Effector memory CD4-positive, alpha-beta T cell (primary cell): ENCODE data around the gene NTN1.

ENCODE experiments used
- DNase-seq, 3 donors: peaks; one replicate each; pipeline ENCODE4 v3.0.0-alpha.2; 2020
- H3K27ac ChIP-seq: 2 replicates; pipeline ENCODE4 v1.7.0; 2013; ENCODE audit warnings: mild to moderate bottlenecking, low read length, moderate library complexity; ENCODE audit not compliant: insufficient read depth, poor library complexity, severe bottlenecking
- H3K27me3 ChIP-seq: replicated peaks from 2 replicates; pipeline ENCODE4 v1.7.0; 2013; ENCODE audit warnings: mild to moderate bottlenecking, low read length; ENCODE audit not compliant: insufficient read depth, control insufficient read depth, poor library complexity, severe bottlenecking
- H3K36me3 ChIP-seq: 2 replicates; pipeline ENCODE4 v1.7.0; 2013; ENCODE audit warnings: mild to moderate bottlenecking, low read length, moderate library complexity; ENCODE audit not compliant: control insufficient read depth, insufficient read depth
- H3K4me1 ChIP-seq: 2 replicates; pipeline ENCODE4 v1.7.0; 2013; ENCODE audit warnings: low read length, mild to moderate bottlenecking; ENCODE audit not compliant: control insufficient read depth, insufficient read depth, poor library complexity, severe bottlenecking
- H3K4me3 ChIP-seq: 2 replicates; pipeline ENCODE4 v1.7.0; 2013; ENCODE audit warnings: low read length, low read depth, mild to moderate bottlenecking; ENCODE audit not compliant: insufficient read depth, poor library complexity, severe bottlenecking
- H3K9me3 ChIP-seq: 2 replicates; pipeline ENCODE4 v1.7.0; 2013; ENCODE audit warnings: mild to moderate bottlenecking, low read length, moderate library complexity; ENCODE audit not compliant: control insufficient read depth

The NTN1 gene

DNA sequence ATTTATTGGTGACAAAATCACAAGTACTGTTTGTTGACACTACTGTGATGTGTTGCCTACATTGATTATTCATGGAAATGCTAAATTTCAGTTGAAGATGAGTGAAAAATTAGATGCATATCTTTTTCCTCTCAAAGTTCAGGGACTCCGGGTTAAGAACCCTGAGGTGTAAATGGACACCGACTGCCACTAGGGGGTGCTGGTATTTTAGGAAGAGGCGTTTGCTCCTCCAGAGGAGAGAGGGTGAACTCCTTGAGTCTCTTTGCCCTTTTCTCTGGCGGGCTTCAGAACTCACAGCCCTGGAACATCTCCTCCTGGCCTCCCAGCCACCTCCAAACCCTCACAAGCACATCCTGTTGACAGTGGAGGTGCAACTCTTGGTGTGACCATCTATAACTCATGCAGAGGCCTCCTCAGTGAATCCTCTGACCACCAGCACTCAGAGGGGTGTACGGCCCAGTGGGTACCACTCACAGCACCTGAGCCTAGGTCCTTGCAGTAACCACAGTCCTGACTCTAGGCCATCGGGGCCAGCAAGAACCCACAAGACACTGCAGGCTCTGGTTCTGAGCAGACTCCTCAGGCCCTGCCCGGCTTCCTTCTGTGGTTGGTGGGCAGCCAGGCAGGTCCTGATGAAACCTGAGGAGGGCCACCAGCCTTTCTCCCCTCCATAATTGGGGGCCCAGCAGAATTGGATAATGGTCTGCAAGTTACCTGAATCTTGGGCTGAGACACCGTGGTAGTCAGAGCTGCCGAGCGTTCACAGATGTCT lies 29.6 kb upstream of the NTN1 start:
- no peaks in the 10 kb centered on the region for H3K9me3 ChIP-seq

DNA sequence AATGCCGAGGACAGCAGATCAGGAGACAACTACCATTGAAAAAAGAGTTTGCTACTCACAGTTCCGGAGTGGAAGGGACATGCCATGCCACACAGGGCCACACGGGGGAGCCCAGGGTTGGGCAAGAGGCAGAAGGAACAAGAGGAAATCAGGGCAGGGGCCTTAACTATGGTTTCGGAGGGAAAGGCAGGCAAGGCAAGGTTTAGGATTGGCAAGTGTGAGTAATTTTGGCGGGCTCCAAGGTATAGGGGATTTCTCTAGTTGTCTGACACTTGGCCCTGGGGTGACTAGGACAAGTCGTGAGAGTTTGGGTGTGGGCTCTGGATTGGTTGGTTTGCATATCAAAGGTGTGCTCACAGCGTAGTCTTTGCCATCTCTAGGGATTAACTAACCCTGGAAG lies 27.0 kb upstream of the NTN1 start:
- Histone ChIP-seq H3K4me3 (no peak overlapping the region), H3K4me1 (no peaks in the 10 kb centered on the region), H3K27ac (no peak overlapping the region), H3K27me3 (no peaks in the 10 kb centered on the region), H3K9me3 (no peaks in the 10 kb centered on the region), H3K36me3 (no peaks in the 10 kb centered on the region)
- peak in 2 of 3 donors; percentile 12 to 34 for DNase-seq

More for the DNA sequence above, 29.6 kb upstream of the NTN1 start:
- Histone ChIP-seq H3K27ac (no peak overlapping the region), H3K36me3 (no peaks in the 10 kb centered on the region), H3K4me1 (no peaks in the 10 kb centered on the region), H3K27me3 (no peaks in the 10 kb centered on the region), H3K4me3 (no peak overlapping the region)
- peak in 2 of 3 donors; percentile 31 to 42 for DNase-seq

DNA sequence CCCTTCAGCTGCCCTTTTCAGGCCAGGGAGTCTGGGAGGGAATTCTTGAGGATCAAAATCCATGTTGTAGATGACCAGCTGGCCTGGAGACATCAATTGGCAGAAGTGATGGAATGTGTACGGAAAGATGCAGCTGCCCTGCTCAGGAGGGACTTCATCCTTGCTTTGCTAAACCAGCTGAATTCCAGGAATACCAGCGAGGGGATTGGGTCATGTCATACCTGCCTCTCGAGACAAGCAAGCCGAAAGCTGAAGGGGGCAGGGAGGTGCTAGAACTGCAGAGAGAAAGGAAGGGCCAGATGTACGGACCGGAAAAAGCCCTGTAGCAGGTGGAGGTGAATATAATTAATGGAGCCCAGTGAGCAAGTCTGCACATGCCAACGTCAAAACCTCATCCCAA lies 25.6 kb upstream of the NTN1 start:
- Histone ChIP-seq H3K27ac (no peak overlapping the region), H3K4me3 (no peak overlapping the region), H3K27me3 (no peaks in the 10 kb centered on the region), H3K4me1 (no peaks in the 10 kb centered on the region), H3K9me3 (no peaks in the 10 kb centered on the region), H3K36me3 (no peaks in the 10 kb centered on the region)
- no peak for DNase-seq

DNA sequence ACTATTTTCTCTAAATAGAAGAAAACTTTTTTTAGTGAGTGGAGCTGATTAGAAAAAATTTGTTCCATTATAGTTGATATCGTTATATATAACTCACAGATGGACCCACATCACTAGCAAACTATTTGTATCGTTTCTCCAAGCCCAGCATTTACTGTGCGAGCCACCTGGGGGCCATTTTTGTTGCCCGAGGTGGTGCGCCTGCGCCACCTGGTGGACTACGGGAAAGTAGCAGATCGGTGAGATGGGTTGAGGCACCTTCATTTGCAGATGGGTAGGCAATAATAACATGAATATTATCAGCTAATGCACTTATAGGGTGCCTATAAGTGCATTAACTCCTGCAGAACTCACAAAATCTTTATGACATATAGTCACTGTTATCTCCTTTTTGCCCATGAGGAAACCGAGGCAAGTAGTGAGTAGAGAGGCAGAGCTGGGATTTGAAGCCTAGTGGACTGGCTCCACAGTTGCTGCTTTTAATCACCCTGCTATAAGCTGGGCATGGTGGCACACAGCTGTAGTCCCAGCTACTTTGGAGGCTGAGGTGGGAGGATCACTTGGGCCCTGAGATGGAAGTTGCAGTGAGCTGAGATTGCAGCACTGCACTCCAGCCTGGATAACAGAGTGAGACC lies 23.2 kb upstream of the NTN1 start:
- peak; percentile 54 to 65 (median 59) for DNase-seq

DNA sequence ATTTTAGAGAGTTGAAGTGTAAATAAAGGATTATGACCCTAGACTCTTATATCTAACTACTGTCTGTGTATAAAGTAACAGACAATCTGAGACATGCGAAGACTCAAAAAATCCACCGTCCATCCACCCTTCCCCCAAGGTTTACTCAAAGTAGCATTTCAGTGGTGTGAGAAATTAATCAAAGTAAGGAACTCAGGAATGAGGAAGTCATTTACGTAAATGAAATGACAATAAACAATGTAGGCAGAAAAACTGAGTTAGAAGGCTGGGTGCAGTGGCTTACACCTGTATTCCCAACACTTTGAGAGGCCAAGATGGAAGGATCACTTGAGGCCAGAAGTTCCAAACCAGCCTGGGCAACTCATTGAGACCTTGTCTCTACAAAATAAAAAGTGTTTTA lies 19.8 kb upstream of the NTN1 start:
- no peak for DNase-seq
- Histone ChIP-seq H3K4me3 (no peak overlapping the region), H3K27me3 (peaks cover 26% of the 10 kb centered on the region), H3K9me3 (no peaks in the 10 kb centered on the region), H3K4me1 (peaks cover 13% of the 10 kb centered on the region), H3K27ac (no peak overlapping the region), H3K36me3 (no peaks in the 10 kb centered on the region)

More for the DNA sequence above, 23.2 kb upstream of the NTN1 start:
- Histone ChIP-seq H3K4me3 (no peak overlapping the region), H3K36me3 (no peaks in the 10 kb centered on the region), H3K9me3 (no peaks in the 10 kb centered on the region), H3K4me1 (peaks cover 4% of the 10 kb centered on the region), H3K27ac (no peak overlapping the region), H3K27me3 (peaks cover 14% of the 10 kb centered on the region)

DNA sequence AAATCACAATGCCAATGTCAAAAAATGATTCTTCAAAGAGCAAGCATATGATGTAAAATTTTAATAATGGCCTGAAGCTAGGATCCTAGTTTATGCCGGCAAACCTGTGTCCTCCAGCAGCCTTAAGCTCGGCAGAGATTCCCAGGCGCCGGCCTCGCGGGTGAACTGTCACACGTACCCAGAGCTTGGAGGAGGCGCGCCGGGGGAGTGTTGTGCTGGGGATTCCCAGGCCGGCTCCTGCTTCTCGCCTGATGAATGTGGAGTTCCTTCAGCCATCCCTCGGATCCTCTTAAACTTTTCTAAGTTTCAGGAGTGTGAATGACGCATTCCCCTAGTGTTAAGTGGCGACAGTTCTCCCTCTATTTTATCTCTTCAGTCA lies 19.1 kb upstream of the NTN1 start:
- H3K9me3 ChIP-seq = no peaks in the 10 kb centered on the region

DNA sequence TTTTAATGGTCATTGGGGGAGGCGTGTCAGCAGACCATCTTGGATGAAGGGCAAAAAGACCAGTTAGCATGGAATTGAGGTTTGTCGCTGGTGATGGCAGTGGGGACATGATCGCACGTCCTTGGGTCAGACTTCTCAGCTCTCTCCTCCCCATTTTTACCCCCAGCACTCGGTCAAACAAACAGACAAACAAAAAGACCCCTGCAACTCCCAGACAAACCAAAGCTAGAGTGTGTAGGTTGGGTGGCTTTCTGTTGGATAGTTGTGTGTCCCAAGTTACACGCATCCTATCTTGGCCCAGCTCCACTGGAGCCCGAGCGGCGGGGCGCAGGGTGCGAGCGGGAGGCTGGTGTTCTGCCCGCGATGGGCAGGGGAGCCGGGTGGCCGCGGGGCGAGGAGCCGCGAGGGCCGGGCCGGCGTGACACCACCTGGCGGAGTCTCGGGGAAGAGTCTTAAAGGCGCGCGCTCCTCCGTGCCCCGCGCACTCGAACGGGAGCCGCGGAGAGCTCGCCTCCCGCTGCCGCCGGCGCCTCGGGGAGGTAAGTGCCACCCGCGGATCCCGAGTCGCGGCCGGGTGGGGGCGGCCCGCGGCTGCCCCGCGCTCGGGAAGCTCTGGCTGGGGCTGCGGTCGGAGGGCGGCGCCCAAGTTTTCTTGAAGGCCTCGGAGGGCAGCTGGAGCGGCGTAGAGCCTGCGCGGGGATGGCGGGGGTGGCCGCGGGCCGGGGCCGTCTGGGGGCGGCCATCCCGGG lies 18.5 kb upstream of the NTN1 start:
- Histone ChIP-seq H3K4me3 (peak overlapping the region; percentile 37), H3K4me1 (peaks cover 13% of the 10 kb centered on the region), H3K27ac (no peak overlapping the region), H3K9me3 (no peaks in the 10 kb centered on the region), H3K36me3 (no peaks in the 10 kb centered on the region), H3K27me3 (peaks cover 34% of the 10 kb centered on the region)
- DNase-seq = no peak

More for the DNA sequence above, 19.1 kb upstream of the NTN1 start:
- Histone ChIP-seq H3K36me3 (no peaks in the 10 kb centered on the region), H3K27me3 (peaks cover 28% of the 10 kb centered on the region), H3K4me1 (peaks cover 13% of the 10 kb centered on the region), H3K4me3 (no peak overlapping the region), H3K27ac (no peak overlapping the region)
- no peak for DNase-seq

DNA sequence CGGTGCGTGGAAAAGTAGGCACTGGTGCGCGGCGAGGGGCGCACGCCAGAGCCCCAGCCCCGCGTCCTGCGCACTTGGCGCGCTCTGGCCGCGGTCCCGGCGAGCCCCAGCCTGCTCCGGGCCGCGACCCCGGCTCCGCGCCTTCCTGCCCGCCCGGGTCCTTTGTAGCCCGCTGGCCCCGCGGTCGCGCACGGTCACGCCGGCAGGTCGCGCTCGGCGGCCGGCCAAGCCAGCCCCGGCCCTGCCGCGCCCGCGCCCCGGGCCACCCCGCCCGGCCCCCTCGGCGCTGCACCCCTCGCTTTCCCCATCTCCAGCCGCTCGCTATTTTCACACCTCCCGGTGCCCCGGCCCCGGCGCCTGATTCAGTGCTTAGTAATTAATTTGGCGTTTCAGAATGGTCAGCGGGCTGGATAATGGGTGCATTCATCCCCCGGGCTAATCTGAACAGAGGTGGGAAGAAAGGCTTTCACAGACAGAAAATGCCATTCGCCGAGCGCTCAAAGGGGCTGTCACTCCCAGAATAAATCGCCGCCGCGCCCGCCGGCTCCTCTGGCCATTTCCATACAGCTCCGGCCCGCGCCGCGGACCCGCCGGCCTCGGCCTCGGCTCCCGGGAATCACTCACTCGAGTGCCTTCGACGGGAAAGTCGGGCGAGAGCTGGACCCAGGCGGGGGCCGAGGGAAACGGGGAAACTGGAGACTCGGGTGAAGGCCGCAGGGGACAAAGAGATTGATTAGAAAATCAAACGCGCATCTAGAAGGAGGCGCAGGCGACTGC lies 17.8 kb upstream of the NTN1 start:
- H3K4me3 ChIP-seq = peak overlapping the region; percentile 44
- DNase-seq = no peak
- H3K9me3 ChIP-seq = no peaks in the 10 kb centered on the region
- no peak overlapping the region for H3K27ac ChIP-seq
- H3K4me1 ChIP-seq = peaks cover 13% of the 10 kb centered on the region
- H3K36me3 ChIP-seq = no peaks in the 10 kb centered on the region
- H3K27me3 ChIP-seq = peaks cover 35% of the 10 kb centered on the region

DNA sequence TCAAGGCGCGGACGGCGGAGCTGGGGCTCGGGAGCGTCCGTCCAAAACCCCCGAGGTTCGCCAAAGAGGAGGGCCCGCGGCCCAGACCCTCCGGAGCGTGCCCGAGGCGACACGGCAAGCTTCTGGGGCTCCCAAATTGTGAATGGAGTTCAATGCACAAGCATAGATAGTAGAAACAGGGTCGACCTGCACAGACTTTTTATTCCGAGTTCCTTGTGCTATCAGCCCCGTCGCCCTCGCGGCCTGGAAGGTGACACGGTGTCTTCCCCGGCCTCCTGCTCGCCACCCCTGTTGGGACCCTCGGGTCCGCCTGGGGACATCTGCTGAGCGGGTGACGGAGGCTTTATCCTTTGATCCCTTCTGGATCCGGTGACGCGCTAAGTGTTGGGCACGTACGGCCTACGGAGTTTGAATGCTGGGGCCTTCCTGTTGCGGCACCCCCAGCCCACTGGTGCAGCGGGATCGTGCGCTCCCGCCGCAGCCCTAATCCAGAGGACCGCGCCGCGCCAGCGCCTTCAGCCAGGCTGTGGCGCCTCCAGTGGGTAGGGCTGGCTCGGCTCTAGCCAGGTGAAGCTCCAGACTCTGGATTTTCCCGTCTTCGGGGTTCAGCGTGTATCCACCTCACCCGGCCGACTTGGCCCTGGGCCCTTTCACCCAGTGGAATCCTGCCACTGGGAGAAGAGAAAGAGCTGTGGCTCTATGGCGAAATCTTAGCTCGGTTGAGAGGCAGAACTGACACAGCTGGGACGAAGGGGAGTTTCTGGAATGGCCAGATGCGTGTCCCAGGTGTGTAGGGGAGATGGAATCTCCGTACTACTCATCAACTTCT lies 17.0 kb upstream of the NTN1 start:
- Histone ChIP-seq H3K36me3 (no peaks in the 10 kb centered on the region), H3K4me1 (peaks cover 13% of the 10 kb centered on the region), H3K4me3 (peak overlapping the region; percentile 44), H3K9me3 (no peaks in the 10 kb centered on the region), H3K27me3 (peaks cover 38% of the 10 kb centered on the region), H3K27ac (no peak overlapping the region)
- DNase-seq = no peak
